Peyer's patch (tissue), 4 donors: ENCODE measurements around the gene MSANTD2. TPM values are rescaled to one million over a fixed set of nuclear protein-coding genes. Genes with fewer than 3 reads are reported as not detected.

ENCODE experiments used
- DNase-seq, 3 donors: peaks; one replicate each; pipeline ENCODE4 v3.0.0-alpha.2; 2017 to 2019
- H3K27ac ChIP-seq, 4 donors: fragments of 200-600 bp; sonication (generic); one replicate each; pipeline ENCODE4 v1.5.1; 2016 to 2019
- H3K27me3 ChIP-seq, 2 donors: fragments of 200-600 bp; sonication (generic); one replicate each; pipeline ENCODE4 v1.5.1; 2019
- H3K36me3 ChIP-seq, 3 donors: fragments of 200-600 bp; sonication (generic); one replicate each; pipeline ENCODE4 v1.5.1; 2016 to 2019
- H3K4me1 ChIP-seq, 4 donors: fragments of 200-600 bp; sonication (generic); one replicate each; pipeline ENCODE4 v1.5.1; 2016 to 2019
- H3K4me3 ChIP-seq, 4 donors: fragments of 200-600 bp; sonication (generic); 1 replicate in 3 of 4; 2 replicates in 1 of 4; pipeline ENCODE4 v1.5.1; 2016 to 2019; ENCODE audit warnings: mild to moderate bottlenecking in 1 of 4
- H3K9me3 ChIP-seq, 4 donors: fragments of 200-600 bp; sonication (generic); one replicate each; pipeline ENCODE4 v1.5.1; 2016 to 2019; ENCODE audit warnings: mild to moderate bottlenecking in 1 of 4
- CTCF ChIP-seq, 6 experiments: fragments of 450-650 bp in 4 of 6; fragments of 200-600 bp in 2 of 6; sonication (generic) in 1 of 6; IDR thresholded peaks; one replicate each; pipeline ENCODE4 v1.5.1; 2017 to 2019; ENCODE audit warnings: antibody characterized with exemption in 6 of 6, mild to moderate bottlenecking in 3 of 6, moderate library complexity in 1 of 6
- POLR2A ChIP-seq, 2 donors: fragments of 450-650 bp; IDR thresholded peaks; one replicate each; pipeline ENCODE4 v1.5.1; 2017; ENCODE audit warnings: antibody characterized with exemption in 2 of 2, mild to moderate bottlenecking in 2 of 2, moderate library complexity in 2 of 2
- total RNA-seq, 4 donors: library from RNA; depleted of rRNA; stranded (reverse); fragments of >200 nt; gene quantifications; one replicate each; pipeline ENCODE4 v1.1.0, GENCODE V29; 2016

Gene MSANTD2
- total RNA-seq, 4 donors from 2014 or later = 16.5 to 33.8 (median 17.3) TPM

- Histone ChIP-seq H3K36me3 (no peaks in the 10 kb centered on the region), H3K4me3 (no peak overlapping the region), H3K4me1 (peaks cover under 1 to 31% (median 8%) of the 10 kb centered on the region in 4 donors), H3K27me3 (peaks cover 0 to 12% of the 10 kb centered on the region in 2 donors), H3K27ac (no peak overlapping the region), H3K9me3 (no peaks in the 10 kb centered on the region)
- no peak for DNase-seq
- TF ChIP-seq POLR2A (IDR thresholded peaks at IDR 0.05) (no peak), CTCF (IDR thresholded peaks at IDR 0.05) (no peak)
Observed at GRCh38 chr11:124754309-124754708, 45.9 kb downstream of the MSANTD2 start.

GRCh38 chr11:124753624-124754023, 46.6 kb downstream of the MSANTD2 start:
- no peaks in the 10 kb centered on the region for H3K36me3 ChIP-seq
- H3K4me1 ChIP-seq = peaks cover 0 to 24% (median 6%) of the 10 kb centered on the region in 4 donors
- peaks cover 0 to 10% of the 10 kb centered on the region in 2 donors for H3K27me3 ChIP-seq
- no peak overlapping the region for H3K27ac ChIP-seq
- DNase-seq = no peak
- TF ChIP-seq CTCF (IDR thresholded peaks at IDR 0.05) (no peak), POLR2A (IDR thresholded peaks at IDR 0.05) (no peak)
- H3K4me3 ChIP-seq = no peak overlapping the region
- H3K9me3 ChIP-seq = no peaks in the 10 kb centered on the region

GRCh38 chr11:124753205-124753604, 47.0 kb downstream of the MSANTD2 start:
- Histone ChIP-seq H3K36me3 (no peaks in the 10 kb centered on the region), H3K27ac (no peak overlapping the region), H3K27me3 (peaks cover 0 to 6% of the 10 kb centered on the region in 2 donors), H3K9me3 (no peaks in the 10 kb centered on the region), H3K4me3 (no peak overlapping the region), H3K4me1 (peaks cover 0 to 20% (median 2%) of the 10 kb centered on the region in 4 donors)
- TF ChIP-seq CTCF (IDR thresholded peaks at IDR 0.05) (no peak), POLR2A (IDR thresholded peaks at IDR 0.05) (no peak)
- no peak for DNase-seq

GRCh38 chr11:124752471-124753102, 47.6 kb downstream of the MSANTD2 start:
- no peak overlapping the region for H3K4me3 ChIP-seq
- no peak overlapping the region for H3K27ac ChIP-seq
- no peaks in the 10 kb centered on the region for H3K9me3 ChIP-seq
- H3K36me3 ChIP-seq = no peaks in the 10 kb centered on the region
- DNase-seq = no peak
- H3K4me1 ChIP-seq = peaks cover 0 to 15% (median 0%) of the 10 kb centered on the region in 4 donors
- H3K27me3 ChIP-seq = peaks cover 0 to 1% of the 10 kb centered on the region in 2 donors
- TF ChIP-seq POLR2A (IDR thresholded peaks at IDR 0.05) = no peak
- no peak for TF ChIP-seq CTCF (IDR thresholded peaks at IDR 0.05)

GRCh38 chr11:124751741-124752470, 48.3 kb downstream of the MSANTD2 start, which contains the start of gene VSIG2:
VSIG2 (minus strand) TSS chr11:124752255; CDS start chr11:124752137, 118 bp downstream.
- no peak within 1 kb of the TSS for H3K27ac ChIP-seq

More at GRCh38 chr11:124751741-124752470, 48.3 kb downstream of the MSANTD2 start, which contains the start of gene VSIG2:
- H3K9me3 ChIP-seq = no peaks in the 10 kb centered on the region
- no peak for DNase-seq
- no peaks in the 10 kb centered on the region for H3K36me3 ChIP-seq
- H3K27me3 ChIP-seq = no peaks in the 10 kb centered on the region
- TF ChIP-seq POLR2A (IDR thresholded peaks at IDR 0.05) (no peak), CTCF (IDR thresholded peaks at IDR 0.05) (no peak)
- peak within 1 kb of the TSS in 1 of 4 donors; percentile 9 for H3K4me3 ChIP-seq
- peaks cover 0 to 21% (median 0%) of the 10 kb centered on the region in 4 donors for H3K4me1 ChIP-seq
